ENCODE data around the gene SLC25A10. TPM values are rescaled to one million over a fixed set of nuclear protein-coding genes. Genes with fewer than 3 reads are reported as not detected.

SLC25A10 gene
- total and polyA plus RNA-seq, 9 donors = 0.12 to 9.8 (median 7.9) TPM

DNA sequence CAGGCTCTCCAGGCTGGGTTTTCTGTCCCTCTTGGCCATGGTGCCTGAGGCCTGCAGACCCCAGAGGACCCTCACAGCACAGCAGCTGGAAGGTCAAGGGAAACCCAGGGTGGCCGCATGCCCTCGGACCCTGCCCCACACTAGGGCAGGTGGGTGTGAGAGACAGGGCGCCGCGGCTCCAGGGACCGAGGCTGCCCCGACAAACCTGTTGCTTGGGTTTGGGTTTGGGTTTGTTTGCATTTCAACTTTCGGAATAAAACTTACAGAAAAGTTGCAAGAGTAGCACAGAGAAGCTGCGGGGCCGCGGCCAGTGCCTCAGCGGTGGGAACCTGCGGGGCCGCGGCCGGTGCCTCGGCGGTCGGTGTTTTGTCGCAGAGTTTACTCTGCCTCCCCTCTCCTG is 20.5 kb upstream of the SLC25A10 start:
- DNase-seq = no peak
- WGBS, 3 donors = 91 to 96% (median 92%) methylated on average over 17 to 20 of the region's 20 CpGs
- Histone ChIP-seq H3K27ac (no peak overlapping the region), H3K27me3 (no peaks in the 10 kb centered on the region), H3K4me3 (no peak overlapping the region), H3K36me3 (no peaks in the 10 kb centered on the region), H3K4me1 (ENCODE audit: insufficient read depth) (no peaks in the 10 kb centered on the region), H3K9me3 (no peaks in the 10 kb centered on the region)
- intact Hi-C loops (cut with DNase I) = no loop called here
- TF ChIP-seq, protein P1, sequence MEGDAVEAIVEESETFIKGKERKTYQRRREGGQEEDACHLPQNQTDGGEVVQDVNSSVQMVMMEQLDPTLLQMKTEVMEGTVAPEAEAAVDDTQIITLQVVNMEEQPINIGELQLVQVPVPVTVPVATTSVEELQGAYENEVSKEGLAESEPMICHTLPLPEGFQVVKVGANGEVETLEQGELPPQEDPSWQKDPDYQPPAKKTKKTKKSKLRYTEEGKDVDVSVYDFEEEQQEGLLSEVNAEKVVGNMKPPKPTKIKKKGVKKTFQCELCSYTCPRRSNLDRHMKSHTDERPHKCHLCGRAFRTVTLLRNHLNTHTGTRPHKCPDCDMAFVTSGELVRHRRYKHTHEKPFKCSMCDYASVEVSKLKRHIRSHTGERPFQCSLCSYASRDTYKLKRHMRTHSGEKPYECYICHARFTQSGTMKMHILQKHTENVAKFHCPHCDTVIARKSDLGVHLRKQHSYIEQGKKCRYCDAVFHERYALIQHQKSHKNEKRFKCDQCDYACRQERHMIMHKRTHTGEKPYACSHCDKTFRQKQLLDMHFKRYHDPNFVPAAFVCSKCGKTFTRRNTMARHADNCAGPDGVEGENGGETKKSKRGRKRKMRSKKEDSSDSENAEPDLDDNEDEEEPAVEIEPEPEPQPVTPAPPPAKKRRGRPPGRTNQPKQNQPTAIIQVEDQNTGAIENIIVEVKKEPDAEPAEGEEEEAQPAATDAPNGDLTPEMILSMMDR (IDR thresholded peaks at IDR 0.05) = no peak
- TF ChIP-seq EP300 (IDR thresholded peaks at IDR 0.05) = no peak
- TF ChIP-seq POLR2A (IDR thresholded peaks at IDR 0.05) = no peak

DNA sequence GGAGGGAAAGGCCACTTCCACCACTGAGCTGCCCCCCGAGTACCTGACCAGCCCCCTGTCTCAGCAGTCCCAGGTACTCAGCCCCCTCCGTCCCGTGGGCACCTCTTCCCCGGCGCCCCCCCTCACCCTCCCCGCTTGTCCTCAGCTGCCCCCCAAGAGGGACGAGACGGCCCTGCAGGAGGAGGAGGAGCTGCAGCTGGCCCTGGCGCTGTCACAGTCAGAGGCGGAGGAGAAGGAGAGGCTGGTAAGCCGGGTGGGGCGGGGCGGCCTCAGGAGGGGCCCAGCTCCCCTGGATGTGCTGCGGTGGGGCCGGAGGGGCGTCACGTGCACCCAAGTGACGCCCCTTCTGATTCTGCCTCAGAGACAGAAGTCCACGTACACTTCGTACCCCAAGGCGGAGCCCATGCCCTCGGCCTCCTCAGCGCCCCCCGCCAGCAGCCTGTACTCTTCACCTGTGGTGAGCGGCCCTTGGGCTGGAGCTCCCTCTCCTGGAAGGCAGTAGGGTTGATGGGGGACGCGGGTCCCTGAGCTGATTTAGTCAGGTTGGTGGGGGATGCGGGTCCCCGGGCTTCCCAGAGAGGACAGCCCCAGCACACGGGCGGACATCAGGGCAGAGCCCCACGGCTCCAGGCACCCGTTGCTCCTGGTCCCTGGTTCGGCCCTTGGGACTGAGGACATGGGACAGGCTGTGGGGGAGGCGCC is 18.4 kb upstream of the SLC25A10 start:
- Histone ChIP-seq H3K4me1 (ENCODE audit: insufficient read depth) (no peaks in the 10 kb centered on the region), H3K27me3 (no peaks in the 10 kb centered on the region), H3K27ac (no peak overlapping the region), H3K36me3 (no peaks in the 10 kb centered on the region), H3K4me3 (no peak overlapping the region), H3K9me3 (no peaks in the 10 kb centered on the region)
- TF ChIP-seq POLR2A (IDR thresholded peaks at IDR 0.05) (no peak), EP300 (IDR thresholded peaks at IDR 0.05) (no peak)
- TF ChIP-seq, protein P1 (IDR thresholded peaks at IDR 0.05) = no peak
- 82 to 85% (median 84%) methylated on average over 27 to 35 of the region's 35 CpGs for WGBS, 3 donors
- DNase-seq = no peak
- intact Hi-C loops (cut with DNase I) = no loop called here

DNA sequence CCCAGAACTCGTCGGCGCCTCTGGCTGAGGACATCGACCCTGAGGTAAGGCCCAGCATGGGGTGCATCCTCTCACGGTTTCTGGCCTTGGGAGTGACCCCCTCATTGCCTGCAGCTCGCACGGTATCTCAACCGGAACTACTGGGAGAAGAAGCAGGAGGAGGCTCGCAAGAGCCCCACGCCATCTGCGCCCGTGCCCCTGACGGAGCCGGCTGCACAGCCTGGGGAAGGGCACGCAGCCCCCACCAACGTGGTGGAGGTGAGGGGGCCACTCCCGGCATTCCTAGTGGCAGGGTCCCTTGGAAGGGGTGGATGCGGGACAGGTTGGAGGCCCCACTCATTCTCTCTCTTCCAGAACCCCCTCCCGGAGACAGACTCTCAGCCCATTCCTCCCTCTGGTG is 17.3 kb upstream of the SLC25A10 start:
- Histone ChIP-seq H3K36me3 (no peaks in the 10 kb centered on the region), H3K4me3 (no peak overlapping the region), H3K27ac (no peak overlapping the region), H3K9me3 (no peaks in the 10 kb centered on the region), H3K4me1 (ENCODE audit: insufficient read depth) (no peaks in the 10 kb centered on the region), H3K27me3 (no peaks in the 10 kb centered on the region)
- TF ChIP-seq EP300 (IDR thresholded peaks at IDR 0.05) (no peak), POLR2A (IDR thresholded peaks at IDR 0.05) (no peak)
- TF ChIP-seq, protein P1 (IDR thresholded peaks at IDR 0.05) = no peak
- WGBS, 3 donors = 87 to 93% (median 88%) methylated on average over 11 to 19 of the region's 19 CpGs
- no peak for DNase-seq
- intact Hi-C loops (cut with DNase I) = no loop called here

DNA sequence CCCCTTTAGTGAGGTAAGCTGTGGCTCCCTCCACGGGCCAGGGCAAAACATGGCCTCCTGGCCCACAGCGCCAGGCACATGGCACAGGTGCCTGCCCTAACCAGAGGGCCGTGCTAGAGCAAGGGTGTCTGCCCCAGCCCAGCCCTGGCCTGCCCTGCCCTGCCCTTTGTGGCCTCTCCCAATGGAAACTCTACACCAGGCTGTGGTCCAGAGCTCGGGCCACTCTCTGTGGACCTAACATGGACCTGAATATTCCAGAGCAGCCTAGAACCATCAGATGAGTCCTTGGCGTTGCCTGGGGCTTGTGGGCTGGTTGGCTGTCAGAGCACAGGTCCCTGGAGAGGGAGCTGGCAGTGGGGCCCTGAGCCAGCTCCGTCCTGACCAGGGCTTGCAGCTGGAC is 16.9 kb upstream of the SLC25A10 start:
- Histone ChIP-seq H3K27ac (no peak overlapping the region), H3K27me3 (no peaks in the 10 kb centered on the region), H3K36me3 (no peaks in the 10 kb centered on the region), H3K9me3 (no peaks in the 10 kb centered on the region), H3K4me1 (ENCODE audit: insufficient read depth) (no peaks in the 10 kb centered on the region), H3K4me3 (no peak overlapping the region)
- TF ChIP-seq POLR2A (IDR thresholded peaks at IDR 0.05) (no peak), EP300 (IDR thresholded peaks at IDR 0.05) (no peak)
- TF ChIP-seq, protein P1 (IDR thresholded peaks at IDR 0.05) = no peak
- no peak for DNase-seq
- intact Hi-C loops (cut with DNase I) = no loop called here
- WGBS, 3 donors = 78 to 87% (median 84%) methylated on average over 6 of the region's 6 CpGs
